ENCODE measurements around the gene TIGD3.

GRCh38 chr11:65390099-65390941 lies 35.8 kb downstream of the TIGD3 start:
- TF ChIP-seq CTCF (IDR thresholded peaks at IDR 0.05; ENCODE audit: extremely low read depth in 1 of 2, insufficient read depth in 1 of 2, low read depth in 1 of 2, low read length in 2 of 2) (no peak), FOS (IDR thresholded peaks at IDR 0.05; ENCODE audit: borderline replicate concordance, insufficient read depth, low read length) (no peak), EZH2 (IDR thresholded peaks at IDR 0.05; ENCODE audit: borderline replicate concordance, low read depth, low read length, severe bottlenecking) (no peak)

All from endothelial cell of umbilical vein (primary cell).